ENCODE measurements around the gene PRXL2A.

DNA sequence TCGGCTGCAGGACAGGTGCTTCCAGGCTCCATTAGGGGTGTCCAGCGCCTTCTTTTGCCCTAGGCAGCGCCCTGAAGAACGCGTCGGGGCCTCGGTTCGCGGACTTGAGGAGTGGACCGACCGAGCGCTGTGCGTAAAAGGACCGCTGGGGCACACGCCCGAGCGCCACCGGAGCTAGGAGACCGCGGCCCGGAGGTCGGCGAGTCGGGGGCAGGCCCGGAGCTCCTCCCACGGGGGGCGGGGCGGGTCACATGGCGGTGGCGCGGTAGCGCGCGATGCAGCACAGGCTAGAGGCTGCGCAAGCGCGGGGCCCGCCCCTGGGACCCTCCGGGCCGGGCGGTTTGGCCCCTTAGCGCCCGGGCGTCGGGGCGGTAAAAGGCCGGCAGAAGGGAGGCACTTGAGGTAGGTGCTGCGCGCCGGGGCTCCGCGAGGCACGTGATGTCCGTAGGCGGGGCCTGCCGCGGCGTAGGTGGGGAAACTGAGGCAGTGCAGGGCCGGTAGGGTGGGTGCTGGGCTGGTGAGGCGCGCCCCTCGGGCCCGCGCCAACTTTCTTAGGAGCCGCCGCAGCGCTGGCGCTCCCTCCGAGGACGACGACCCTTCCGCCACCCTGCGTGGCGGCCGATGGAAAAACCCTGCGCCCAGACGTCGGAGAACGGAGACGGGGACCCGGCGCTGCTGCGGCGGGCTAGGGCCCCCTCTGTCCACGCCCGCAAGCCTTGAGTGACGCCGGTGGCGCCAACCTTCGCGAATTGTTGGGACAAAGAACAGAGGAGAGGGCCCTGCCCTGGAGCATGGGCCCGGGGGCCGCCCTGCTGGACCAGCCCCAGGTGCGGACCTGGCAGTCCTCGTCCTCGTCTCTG lies at the start of gene PRXL2A:
- TF ChIP-seq, protein P1, sequence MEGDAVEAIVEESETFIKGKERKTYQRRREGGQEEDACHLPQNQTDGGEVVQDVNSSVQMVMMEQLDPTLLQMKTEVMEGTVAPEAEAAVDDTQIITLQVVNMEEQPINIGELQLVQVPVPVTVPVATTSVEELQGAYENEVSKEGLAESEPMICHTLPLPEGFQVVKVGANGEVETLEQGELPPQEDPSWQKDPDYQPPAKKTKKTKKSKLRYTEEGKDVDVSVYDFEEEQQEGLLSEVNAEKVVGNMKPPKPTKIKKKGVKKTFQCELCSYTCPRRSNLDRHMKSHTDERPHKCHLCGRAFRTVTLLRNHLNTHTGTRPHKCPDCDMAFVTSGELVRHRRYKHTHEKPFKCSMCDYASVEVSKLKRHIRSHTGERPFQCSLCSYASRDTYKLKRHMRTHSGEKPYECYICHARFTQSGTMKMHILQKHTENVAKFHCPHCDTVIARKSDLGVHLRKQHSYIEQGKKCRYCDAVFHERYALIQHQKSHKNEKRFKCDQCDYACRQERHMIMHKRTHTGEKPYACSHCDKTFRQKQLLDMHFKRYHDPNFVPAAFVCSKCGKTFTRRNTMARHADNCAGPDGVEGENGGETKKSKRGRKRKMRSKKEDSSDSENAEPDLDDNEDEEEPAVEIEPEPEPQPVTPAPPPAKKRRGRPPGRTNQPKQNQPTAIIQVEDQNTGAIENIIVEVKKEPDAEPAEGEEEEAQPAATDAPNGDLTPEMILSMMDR (IDR thresholded peaks at IDR 0.05; ENCODE audit: low read depth, low read length) = no peak
- TF ChIP-seq, protein P2, sequence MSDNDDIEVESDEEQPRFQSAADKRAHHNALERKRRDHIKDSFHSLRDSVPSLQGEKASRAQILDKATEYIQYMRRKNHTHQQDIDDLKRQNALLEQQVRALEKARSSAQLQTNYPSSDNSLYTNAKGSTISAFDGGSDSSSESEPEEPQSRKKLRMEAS (IDR thresholded peaks at IDR 0.05; ENCODE audit: low read depth, low read length) = no peak
